GM10266 (cell line): ENCODE results near the gene RPUSD4.

ENCODE experiments used
- DNase-seq: peaks from one replicate; pipeline ENCODE4 v3.0.0; 2012; ENCODE audit errors: extremely low spot score
- TF ChIP-seq, protein P1 (sequence below): IDR thresholded peaks from 2 replicates; pipeline ENCODE4 v1.5.1; 2012; ENCODE audit warnings: mild to moderate bottlenecking, low read depth; ENCODE audit not compliant: control insufficient read depth, insufficient read depth; ENCODE audit errors: missing control alignments

The RPUSD4 gene

DNA sequence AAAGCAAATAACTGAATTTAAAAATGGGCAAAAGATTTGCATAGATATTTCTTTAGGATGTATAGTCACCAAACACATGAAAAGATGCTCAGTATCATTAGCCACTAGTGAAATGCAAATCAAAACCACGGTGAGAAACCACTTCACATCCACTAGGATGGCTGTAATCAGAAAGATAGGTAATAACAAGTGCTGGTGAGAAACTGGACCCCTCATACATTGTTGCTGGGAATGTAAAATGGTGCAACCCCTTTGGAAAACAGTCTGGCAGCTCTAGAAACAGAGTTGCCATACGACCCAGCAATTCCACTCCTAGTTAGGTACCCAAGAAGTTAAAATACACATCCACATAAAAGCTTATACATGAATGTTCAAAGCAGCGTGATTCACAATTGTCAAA, 16.3 kb downstream of the RPUSD4 start:
- no peak for DNase-seq
- TF ChIP-seq, protein P1, sequence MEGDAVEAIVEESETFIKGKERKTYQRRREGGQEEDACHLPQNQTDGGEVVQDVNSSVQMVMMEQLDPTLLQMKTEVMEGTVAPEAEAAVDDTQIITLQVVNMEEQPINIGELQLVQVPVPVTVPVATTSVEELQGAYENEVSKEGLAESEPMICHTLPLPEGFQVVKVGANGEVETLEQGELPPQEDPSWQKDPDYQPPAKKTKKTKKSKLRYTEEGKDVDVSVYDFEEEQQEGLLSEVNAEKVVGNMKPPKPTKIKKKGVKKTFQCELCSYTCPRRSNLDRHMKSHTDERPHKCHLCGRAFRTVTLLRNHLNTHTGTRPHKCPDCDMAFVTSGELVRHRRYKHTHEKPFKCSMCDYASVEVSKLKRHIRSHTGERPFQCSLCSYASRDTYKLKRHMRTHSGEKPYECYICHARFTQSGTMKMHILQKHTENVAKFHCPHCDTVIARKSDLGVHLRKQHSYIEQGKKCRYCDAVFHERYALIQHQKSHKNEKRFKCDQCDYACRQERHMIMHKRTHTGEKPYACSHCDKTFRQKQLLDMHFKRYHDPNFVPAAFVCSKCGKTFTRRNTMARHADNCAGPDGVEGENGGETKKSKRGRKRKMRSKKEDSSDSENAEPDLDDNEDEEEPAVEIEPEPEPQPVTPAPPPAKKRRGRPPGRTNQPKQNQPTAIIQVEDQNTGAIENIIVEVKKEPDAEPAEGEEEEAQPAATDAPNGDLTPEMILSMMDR: no peak

DNA sequence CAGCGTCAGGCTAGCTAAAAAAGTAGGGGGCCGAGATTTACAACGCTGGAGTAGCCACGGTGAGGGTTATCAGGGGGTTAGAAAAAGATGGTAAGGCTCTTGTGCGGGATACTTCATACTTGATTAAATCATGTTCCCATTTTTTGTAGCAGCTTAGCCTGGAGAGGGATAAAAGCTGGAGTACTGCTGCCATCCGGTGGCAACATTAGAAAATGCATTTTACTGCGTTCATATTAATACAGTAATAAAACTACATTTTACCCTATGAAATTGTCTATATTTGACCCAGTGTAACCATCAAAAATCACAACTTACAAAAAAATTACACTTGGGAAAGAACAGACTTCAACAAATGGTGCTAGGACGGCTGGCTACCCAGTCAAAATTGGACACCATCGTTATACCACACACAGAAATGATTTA, 17.3 kb downstream of the RPUSD4 start:
- TF ChIP-seq, protein P1: peak; percentile 58
- DNase-seq: no peak

GRCh38 chr11:126193038-126193478, 18.4 kb downstream of the RPUSD4 start:
- DNase-seq: no peak

DNA sequence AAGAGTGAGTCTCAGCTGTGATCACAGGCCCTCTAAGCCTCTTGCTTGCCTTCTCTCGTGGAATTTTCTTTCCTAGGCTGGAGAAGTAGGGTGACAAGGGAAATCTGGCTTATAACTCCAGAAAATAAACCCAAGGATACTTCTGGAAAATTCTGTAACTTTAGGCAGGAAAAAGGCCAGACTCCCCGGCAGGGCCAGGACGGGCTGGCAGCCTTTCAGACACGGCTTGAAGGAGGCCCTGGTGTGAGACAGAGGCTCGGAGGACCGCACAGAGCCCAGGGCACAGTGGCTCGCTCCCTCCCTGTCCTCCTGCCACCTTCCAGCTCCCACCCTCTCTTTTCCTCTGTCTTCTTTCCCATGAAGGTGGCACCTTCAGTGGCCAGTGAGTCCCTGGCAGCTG, 19.1 kb downstream of the RPUSD4 start:
- no peak for DNase-seq
- TF ChIP-seq, protein P1: no peak

More at GRCh38 chr11:126193038-126193478, 18.4 kb downstream of the RPUSD4 start:
- TF ChIP-seq, protein P1: no peak

GRCh38 chr11:126191379-126192073, 19.9 kb downstream of the RPUSD4 start:
- no peak for DNase-seq
- TF ChIP-seq, protein P1: no peak

DNA sequence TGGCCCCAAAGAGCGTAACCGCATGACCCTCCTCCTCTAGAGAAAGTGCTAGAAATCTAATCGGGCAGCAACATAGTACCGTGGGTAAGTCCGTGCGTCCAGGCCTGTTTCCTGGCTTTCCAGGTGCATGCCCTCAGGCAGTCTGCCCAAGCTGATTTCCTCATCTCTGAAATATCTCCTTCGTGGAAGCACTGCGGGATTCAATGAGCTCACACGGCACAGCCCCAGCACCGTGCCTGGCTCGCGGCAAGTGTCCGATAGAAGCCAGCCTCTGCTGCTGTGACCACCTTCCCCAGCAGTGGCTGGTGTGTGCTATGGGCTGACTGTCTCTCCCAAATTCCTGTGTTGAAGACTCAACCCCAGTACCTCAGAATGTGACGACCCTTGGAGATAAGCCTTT, 20.7 kb downstream of the RPUSD4 start:
- TF ChIP-seq, protein P1: no peak
- DNase-seq: no peak

DNA sequence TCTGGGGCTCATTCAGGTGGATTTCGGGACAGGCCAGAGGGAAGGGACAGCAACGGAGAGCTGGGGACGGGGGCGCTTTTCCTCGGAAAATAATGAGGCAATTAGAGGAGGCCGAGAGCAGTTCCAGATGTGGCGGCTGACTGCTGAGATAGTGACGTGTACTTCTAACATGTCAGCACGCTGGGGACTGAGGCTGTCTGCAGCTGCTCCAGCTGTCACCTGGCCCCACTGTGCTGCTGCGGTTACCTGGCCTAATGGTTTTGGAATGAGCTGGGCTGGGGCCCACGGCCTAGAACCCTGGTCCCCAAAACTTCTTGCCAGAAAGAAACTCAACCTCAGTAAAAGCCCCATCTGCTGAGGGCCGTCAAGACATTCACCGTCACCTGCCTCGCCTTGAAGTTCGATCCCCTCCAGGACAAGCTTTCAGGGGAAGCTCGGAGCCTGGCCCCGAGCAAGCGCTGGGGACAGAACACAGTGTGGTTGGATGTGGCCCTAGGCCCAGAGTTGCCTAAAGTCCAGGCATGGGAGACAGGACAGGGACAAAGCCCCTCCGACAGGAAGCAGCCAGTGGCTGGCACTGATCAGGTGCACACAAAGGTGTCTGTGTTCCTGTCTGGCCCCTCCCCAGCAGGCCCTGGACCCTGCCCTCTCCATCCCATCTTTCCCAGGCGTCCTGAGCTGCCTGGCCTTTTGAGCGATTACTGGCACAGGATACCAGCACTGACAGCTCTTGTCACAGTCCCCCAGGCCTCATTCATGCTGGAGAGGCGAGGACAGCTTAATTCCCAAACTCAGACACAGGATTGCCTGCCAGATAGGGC, 22.1 kb downstream of the RPUSD4 start:
- DNase-seq: peak; percentile 80
- TF ChIP-seq, protein P1: no peak
